GM04503 (cell line): ENCODE measurements around the gene ILF3.
"Not testable (repeated sequence)": the region's sequence is repeated elsewhere in the genome, so short reads cannot be mapped to it uniquely, and the experiment has no call there.

ENCODE experiments used
- DNase-seq: peaks from one replicate; pipeline ENCODE4 v3.0.0-alpha.2; 2012; ENCODE audit warnings: low read depth

Gene ILF3

GRCh38 chr19:10675214-10675613 is 21.1 kb downstream of the ILF3 start:
- DNase-seq = not testable (repeated sequence)

- no peak for DNase-seq
These were observed 23.6 kb downstream of the ILF3 start for GRCh38 chr19:10677751-10678150.

GRCh38 chr19:10678813-10679212 is 24.7 kb downstream of the ILF3 start:
- DNase-seq = no peak

- no peak for DNase-seq
These were observed 25.6 kb downstream of the ILF3 start for GRCh38 chr19:10679743-10680142.

DNA sequence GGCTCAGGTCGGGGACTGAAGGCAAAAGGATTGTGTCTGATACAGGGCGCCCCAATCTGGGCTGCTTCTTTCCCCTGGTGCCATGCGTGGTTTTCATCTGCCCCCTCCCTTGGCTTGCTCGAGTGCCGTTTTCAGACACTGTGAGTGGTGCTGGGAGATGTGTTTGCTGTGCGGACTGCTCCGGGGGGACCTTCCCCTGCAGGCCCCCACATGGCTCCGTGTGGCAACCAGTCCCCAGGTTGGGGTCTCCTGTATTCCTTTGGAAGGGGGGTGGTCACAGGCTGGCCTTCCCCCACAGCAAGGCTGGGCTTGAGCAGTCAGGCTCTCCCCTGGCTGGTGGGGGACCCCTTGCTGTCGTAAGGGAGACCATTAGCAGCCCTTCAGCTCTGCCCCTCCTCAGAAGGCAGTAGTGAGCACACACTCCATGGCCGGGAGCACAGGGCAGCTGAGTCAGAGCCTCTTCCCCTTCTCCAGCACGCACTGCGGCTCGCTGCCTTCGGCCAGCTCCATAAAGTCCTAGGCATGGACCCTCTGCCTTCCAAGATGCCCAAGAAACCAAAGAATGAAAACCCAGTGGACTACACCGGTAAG is 26.5 kb downstream of the ILF3 start:
- DNase-seq = no peak

- DNase-seq = no peak
These were observed 27.5 kb downstream of the ILF3 start for GRCh38 chr19:10681658-10682057.

DNA sequence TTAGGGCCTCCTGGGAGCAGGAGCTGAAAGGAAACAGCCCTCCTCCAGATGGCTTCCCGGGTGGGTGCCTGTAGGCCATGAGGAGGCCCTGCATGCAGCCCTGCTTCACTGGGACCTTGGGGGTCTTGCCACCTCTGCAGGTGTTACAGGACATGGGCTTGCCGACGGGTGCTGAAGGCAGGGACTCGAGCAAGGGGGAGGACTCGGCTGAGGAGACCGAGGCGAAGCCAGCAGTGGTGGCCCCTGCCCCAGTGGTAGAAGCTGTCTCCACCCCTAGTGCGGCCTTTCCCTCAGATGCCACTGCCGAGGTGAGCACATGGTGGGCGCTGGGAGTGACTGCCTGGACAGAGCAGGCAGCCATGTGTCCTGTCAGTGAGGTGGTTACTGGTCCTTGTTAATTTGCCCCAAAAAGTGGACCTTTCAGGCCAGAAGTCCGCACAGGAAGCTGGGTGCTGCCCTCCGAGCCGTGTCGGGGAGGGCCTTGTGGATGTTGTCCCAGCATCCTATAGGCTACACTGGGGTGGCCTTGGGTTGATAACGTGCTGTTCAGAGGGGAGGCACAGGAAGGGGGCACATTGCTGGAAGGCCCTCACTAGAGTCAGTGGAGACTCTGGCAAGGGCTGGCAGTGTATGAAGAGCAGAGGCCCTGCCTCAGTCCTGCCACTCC is 28.4 kb downstream of the ILF3 start:
- no peak for DNase-seq

DNA sequence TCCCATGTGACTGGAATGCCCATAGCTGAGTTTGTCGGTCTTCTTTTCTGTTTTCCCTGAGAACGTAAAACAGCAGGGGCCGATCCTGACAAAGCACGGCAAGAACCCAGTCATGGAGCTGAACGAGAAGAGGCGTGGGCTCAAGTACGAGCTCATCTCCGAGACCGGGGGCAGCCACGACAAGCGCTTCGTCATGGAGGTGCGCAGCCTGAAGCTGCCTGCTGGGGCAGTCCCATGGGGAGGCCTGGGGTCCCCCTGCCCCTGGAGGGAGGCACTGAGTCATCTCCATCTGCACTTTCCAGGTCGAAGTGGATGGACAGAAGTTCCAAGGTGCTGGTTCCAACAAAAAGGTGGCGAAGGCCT is 28.9 kb downstream of the ILF3 start:
- no peak for DNase-seq

DNA sequence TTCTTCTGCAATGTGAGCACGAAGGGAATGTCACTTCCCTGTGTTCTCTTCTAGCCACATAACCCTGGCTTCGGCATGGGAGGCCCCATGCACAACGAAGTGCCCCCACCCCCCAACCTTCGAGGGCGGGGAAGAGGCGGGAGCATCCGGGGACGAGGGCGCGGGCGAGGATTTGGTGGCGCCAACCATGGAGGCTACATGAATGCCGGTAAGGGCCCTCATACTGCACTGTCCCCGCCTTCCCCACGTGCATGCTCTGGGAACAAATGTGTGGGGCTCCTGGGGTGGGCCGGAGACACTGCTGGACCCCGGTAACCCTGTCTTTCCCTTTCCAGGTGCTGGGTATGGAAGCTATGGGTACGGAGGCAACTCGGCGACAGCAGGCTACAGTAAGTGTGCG is 29.4 kb downstream of the ILF3 start:
- no peak for DNase-seq

DNA sequence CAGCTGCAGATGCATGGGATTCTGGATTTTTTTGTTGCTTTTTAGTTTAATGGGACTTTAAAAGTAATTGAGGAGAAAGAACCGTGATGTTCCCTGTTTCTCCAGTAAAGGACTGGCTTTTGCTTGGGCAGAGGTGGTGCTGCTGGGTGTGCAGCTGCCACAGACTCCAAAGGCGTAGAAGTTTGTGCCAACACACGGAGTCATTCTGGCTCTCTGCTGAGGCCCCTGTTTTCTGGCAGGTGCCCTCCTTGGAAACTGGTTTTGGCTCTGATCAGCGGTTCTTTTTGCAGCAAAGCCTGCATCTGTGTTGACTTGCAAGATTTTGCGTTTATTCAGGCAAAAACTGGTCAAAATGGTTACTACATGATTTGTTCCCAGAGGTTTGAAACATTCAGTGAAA is 31.1 kb downstream of the ILF3 start:
- no peak for DNase-seq

DNA sequence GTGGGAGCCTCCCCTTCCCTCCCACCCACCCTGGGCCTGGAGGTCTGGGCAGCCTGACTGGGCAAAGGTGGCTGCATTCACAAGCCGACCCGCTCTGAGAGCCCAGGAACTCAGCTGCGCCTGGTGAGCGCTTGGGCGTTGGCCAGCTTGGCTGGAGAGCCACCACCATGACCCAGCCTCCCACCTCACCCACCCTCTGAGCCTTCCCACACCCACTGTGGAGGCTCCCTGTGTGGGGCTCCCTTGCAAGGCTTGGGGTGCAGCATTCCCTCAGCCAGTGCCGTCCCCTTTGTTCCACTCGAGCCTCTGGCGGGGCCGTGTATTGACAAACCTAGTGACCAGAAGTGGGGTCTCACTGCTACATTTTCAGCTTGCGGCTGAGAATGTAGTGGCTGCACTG is 32.0 kb downstream of the ILF3 start:
- DNase-seq = no peak

GRCh38 chr19:10686661-10687517 is 32.7 kb downstream of the ILF3 start:
- no peak for DNase-seq

DNA sequence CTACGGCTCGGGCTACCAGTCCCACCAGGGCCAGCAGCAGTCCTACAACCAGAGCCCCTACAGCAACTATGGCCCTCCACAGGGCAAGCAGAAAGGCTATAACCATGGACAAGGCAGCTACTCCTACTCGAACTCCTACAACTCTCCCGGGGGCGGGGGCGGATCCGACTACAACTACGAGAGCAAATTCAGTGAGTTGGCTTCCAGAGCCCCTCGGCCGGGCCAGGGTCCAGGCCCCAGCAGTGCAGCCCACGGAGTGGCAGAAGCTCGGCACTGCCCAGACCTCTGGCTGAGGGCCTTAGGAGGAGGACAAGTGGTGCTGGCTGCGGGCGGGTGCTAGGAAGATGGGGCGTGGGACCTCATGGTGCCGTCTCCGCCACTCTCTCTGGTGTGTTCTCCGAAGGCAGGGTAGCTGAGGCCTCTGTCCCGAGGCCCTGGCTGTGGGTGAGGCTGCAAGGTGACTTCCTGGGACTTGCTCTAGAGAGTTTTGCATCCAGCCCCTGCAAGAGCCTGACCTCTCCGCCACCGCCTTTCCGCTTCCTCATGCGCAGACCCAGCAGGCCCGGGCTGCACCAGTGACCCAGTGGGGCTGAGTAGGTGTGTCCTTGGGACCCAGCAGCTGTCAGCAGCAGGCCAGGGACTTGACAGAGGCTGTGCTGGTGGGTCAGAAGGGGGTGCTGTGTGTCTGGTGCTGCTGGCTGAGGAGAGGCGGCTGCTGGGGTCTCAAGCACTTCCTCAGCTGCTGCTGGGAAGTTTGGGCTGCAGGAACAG is 33.6 kb downstream of the ILF3 start:
- no peak for DNase-seq

DNA sequence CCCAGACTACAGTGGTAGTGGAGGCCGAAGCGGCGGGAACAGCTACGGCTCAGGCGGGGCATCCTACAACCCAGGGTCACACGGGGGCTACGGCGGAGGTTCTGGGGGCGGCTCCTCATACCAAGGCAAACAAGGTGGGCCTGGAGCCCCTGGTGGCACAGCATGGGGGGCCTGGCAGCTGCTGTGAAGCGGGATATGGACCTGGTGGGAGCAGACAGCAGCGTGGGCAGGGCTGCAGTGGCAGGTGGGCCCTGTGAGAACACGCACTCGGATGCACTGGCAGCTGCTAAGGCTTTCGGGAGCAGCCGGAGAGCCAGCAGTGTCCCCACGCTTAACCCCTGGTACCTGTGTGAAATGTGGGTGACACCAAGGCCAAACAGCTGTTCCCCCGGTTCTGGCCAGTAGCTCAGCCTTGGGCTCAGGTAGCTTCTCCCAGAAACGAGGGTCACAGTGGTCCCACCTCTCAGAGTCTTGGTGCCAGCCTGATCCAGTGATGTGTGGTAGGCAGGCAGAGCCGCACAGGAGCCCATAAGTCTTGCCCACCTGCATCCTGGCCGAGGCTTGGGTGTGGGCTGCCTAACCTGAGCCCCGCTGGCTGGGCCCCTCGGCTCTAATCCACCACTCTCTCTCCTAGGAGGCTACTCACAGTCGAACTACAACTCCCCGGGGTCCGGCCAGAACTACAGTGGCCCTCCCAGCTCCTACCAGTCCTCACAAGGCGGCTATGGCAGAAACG is 34.6 kb downstream of the ILF3 start:
- DNase-seq = no peak

GRCh38 chr19:10690341-10690781 is 36.2 kb downstream of the ILF3 start:
- DNase-seq = peak; percentile 31

DNA sequence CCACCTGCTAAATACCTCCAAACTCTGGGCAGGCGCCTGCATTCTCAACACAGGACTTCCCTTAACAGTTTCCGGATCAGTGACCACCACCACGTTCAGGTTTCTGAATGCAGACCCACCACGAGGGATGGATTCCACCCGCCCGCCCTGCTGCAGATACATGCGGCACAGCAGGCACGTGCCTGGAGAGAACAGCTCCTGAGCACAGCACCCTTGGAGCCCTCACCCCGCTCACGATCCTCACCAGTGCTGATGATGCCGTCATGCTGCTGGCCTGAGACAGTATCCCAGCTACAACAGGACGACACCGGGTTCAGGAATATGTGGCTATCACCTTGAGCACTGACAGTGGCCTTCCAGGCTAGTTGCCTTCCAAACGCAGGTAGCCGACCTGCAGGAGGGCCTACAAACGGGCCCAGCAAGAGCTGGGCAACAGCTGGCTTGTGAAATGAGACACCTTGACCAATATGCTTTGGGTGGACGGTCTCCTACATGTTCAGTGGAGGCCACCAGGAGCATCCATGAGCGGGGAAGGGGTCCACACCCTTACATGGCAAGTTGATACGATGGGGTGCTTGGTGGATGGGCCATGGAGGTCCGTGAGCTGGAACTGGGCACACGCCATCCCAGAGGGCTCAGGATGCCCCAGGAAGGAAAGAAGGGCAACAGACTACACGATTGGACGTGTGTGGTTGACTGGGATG is 37.2 kb downstream of the ILF3 start:
- no peak for DNase-seq

GRCh38 chr19:10691883-10692282 is 37.7 kb downstream of the ILF3 start:
- DNase-seq = no peak

GRCh38 chr19:10692673-10693264 is 38.6 kb downstream of the ILF3 start:
- no peak for DNase-seq

DNA sequence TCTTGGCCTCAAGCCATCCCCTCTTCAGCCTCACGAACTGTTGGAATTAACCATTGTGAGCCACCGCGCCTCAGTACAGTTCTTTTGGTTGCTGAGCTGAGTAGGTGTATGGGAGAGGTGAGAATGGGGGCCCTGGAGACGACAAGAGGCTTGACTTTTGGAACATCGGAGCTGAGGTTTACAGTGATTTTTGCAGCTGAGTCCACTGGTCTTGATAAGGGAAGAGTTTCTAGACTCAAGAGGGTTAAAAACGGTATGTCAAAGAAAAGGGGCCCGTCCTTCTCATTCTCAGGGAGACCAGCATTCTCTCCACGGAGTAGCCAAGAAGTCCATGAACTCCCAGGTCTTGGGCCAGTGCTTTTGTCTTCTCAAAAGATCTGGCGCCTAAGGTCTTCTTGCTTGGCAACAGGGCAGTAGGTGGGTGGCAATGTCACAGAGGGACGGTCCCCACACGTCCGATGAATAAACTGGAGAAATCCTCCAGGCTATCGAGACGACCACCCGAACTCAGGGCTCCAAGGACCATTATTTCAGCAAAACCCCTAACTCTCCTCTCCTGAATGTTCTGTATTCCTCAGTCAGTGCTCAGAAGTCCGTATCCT is 40.7 kb downstream of the ILF3 start:
- DNase-seq = no peak
